ENCODE results near the gene CDH1.
"Not testable (repeated sequence)": the region's sequence is repeated elsewhere in the genome, so short reads cannot be mapped to it uniquely, and the experiment has no call there.

Gene CDH1

GRCh38 chr16:68737046-68737729 is at the start of gene CDH1:
CDH1 (plus strand) TSS chr16:68737292; CDS start chr16:68737416, 124 bp downstream.
- no peak for DNase-seq (ENCODE audit: low spot score)

- DNase-seq (ENCODE audit: low spot score): no peak
These were observed 47.2 kb upstream of the CDH1 start for GRCh38 chr16:68689921-68690320.

DNA sequence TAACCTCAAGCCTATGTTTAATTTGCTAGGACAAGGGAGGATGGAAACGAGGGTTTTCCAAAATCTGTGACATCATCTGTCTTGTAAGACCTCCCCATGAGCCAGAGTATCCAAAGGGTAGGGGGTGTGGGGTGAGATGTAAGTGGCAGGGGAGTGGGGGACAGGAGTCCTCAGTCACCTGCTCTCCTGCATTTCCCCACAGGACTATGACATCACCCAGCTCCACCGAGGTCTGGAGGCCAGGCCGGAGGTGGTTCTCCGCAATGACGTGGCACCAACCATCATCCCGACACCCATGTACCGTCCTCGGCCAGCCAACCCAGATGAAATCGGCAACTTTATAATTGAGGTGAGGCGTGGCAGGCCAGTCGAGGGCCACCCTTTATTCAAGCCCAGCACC is 41.5 kb upstream of the CDH1 start:
- DNase-seq (ENCODE audit: low spot score): no peak

GRCh38 chr16:68696514-68696913 is 40.6 kb upstream of the CDH1 start:
- no peak for DNase-seq (ENCODE audit: low spot score)

DNA sequence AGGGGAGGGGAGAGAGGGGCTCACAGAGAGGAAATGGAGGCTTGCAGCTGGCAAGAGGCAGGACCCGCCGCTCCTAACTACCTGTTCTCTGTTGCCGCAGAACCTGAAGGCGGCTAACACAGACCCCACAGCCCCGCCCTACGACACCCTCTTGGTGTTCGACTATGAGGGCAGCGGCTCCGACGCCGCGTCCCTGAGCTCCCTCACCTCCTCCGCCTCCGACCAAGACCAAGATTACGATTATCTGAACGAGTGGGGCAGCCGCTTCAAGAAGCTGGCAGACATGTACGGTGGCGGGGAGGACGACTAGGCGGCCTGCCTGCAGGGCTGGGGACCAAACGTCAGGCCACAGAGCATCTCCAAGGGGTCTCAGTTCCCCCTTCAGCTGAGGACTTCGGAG is 39.0 kb upstream of the CDH1 start:
- no peak for DNase-seq (ENCODE audit: low spot score)

- no peak for DNase-seq (ENCODE audit: low spot score)
These were observed 37.0 kb upstream of the CDH1 start for GRCh38 chr16:68700120-68700519.

DNA sequence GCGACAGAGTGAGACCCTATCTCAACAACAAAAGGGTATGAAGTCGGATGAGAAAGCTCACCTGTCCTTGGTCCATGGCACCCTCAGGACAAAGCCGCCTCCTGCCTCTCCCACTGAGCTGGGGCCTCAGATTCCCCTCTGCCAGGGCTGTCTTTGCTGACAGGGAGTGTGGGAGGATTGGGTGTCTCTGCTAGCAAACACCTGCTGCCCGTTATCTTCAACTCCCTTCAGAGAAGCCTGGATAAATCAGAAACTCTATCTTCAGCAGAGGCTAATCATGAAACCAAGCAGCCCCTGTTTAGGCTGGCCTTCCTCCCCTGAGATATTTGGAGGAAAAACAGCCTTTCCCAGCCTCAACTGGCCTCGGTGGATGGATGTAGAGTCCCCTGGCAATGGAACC is 36.3 kb upstream of the CDH1 start:
- DNase-seq (ENCODE audit: low spot score): no peak

GRCh38 chr16:68704232-68704867 is 32.7 kb upstream of the CDH1 start:
- DNase-seq (ENCODE audit: low spot score): peak; percentile 91

DNA sequence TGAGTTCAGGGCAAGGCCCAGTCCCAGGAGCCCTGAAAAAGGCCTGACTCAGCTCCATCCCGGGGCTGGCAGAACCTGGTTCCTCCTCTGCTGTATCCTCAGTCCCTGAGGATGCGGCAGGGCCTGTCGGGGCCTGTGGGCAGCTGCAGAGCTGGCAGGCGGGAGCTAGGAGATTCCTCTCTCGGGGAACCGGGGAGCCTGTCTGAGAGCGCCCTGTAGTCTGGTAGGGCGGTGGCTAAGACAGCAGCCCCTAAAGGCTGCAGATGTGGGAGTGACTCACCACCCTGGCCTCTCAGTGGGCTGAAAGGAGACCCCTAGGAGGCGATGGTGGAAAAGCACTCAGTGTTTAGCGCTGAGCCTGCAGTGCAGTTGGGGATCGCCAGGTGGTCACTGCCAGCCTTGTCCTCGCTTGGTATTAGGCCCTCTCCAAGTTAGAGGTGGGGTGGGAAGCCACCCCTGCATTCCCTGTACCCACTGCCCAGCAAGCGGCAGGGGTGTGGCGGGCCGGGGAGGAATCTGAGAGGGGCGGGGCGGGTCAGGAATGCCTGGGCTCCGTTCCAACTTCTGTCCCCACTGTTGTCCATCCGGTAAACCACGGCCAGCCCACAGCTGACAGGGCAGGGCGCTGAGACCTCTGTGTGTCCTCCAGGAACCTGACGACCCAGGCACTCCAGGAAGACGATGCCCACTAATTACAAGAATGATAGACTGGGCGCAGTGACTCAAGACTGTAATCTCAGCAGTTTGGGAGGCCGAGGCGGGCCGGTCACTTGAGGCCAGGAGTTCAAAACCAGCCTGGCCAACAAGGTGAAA is 29.5 kb upstream of the CDH1 start:
- no peak for DNase-seq (ENCODE audit: low spot score)

GRCh38 chr16:68710211-68710610 is 26.9 kb upstream of the CDH1 start:
- no peak for DNase-seq (ENCODE audit: low spot score)

GRCh38 chr16:68711421-68712139 is 25.5 kb upstream of the CDH1 start:
- peak; percentile 48 for DNase-seq (ENCODE audit: low spot score)

DNA sequence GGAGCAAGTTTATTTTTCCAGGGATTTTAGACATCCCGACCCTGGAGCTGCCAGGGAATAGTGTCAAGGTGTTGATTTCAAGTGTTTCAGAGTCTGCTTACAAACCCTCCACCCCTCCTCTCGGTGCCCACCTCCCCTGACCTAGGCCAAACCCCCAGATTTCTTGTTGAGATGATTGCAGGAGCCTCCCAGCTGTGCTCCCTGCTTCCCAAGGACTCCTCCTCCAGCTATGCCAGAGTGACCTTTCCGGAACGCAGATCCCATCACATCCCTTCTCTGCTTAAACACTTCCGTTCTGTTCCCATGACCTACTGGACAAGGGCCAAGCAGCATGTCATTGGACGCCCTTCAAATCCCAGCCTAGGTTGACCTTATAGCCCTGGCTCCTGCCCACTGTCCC is 23.7 kb upstream of the CDH1 start:
- DNase-seq (ENCODE audit: low spot score): no peak

GRCh38 chr16:68715471-68715870 is 21.6 kb upstream of the CDH1 start:
- DNase-seq (ENCODE audit: low spot score): no peak

- not testable (repeated sequence) for DNase-seq (ENCODE audit: low spot score)
These were observed 20.6 kb upstream of the CDH1 start for GRCh38 chr16:68716516-68716915.

DNA sequence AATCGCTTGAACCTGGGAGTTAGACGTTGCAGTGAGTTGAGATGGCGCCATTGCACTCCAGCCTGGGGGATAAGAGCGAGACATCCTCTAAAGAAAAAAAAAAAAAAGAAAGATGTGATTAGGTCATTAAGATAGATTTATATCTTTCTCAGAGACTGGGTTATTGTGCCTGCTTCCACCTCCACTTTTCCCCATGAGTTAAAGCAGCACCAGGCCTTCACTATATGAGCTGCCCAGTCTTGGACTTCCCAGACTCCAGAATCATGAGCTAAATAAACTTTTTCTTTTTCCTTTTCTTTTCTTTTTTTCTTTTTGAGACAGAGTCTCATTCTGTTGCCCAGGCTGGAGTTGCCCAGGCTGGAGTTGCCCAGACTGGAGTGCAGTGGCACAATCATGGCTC is 19.4 kb upstream of the CDH1 start:
- DNase-seq (ENCODE audit: low spot score): no peak

GRCh38 chr16:68718590-68718989 is 18.5 kb upstream of the CDH1 start:
- DNase-seq (ENCODE audit: low spot score): no peak

GRCh38 chr16:68719993-68720489 is 17.1 kb upstream of the CDH1 start:
- no peak for DNase-seq (ENCODE audit: low spot score)

- DNase-seq (ENCODE audit: low spot score): no peak
These were observed 14.7 kb upstream of the CDH1 start for GRCh38 chr16:68722119-68723024.

- no peak for DNase-seq (ENCODE audit: low spot score)
These were observed 12.3 kb upstream of the CDH1 start for GRCh38 chr16:68724797-68725196.

DNA sequence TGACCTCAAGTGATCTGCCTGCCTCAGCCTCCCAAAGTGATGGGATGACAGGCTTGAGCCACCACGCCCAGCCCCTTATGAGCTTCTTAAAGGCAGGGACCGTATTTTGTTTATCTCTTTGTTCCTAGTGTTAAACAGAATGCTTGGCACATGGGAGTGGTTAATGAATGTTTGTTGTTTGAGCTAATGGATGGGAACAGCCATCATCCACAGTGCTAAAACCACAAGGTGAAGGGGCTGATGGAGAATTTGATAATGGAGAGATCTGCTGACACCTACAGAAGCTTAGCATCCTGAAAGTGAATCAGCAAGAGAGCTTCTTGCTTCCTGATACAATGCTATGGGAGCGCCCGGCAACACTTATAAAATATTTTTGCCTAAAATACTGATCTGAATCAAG is 8.6 kb upstream of the CDH1 start:
- DNase-seq (ENCODE audit: low spot score): no peak

DNA sequence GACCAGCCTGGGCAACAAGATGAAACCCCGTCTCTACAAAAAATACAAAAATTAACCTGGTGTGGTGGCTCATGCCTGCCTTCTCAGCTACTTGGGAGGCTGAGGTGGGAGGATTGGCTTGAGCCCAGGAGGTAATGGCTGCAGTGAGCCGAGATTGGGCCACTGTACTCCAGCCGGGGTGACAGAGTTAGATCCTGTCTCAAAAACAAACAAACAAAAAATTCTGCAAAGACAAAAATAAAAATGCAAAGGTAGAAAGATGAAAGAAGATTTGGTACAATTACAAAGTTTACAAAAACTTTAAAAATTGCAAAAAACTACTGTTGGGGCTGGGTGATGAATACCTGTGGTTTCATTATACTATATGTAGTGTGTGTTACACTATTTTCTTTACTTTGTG is 5.5 kb upstream of the CDH1 start:
- no peak for DNase-seq (ENCODE audit: low spot score)

Data from Ammon's horn (tissue), 1 donor.